HG02678 (cell line): ENCODE data around the gene RITA1.

Experiments used
- ATAC-seq: cut with Tn5 transposase; IDR thresholded peaks from one replicate; pipeline ENCODE4 v1.9.1; 2021; ENCODE audit warnings: mild to moderate bottlenecking, moderate library complexity; ENCODE audit not compliant: unreplicated experiment

The RITA1 gene

GRCh38 chr12:113227686-113228391 is 42.3 kb downstream of the RITA1 start:
- ATAC-seq, result no peak

GRCh38 chr12:113228394-113229028 is 43.0 kb downstream of the RITA1 start:
- no peak for ATAC-seq

GRCh38 chr12:113230315-113231234 is 45.1 kb downstream of the RITA1 start:
- ATAC-seq, result peak; percentile 3

GRCh38 chr12:113231235-113232088 is 45.9 kb downstream of the RITA1 start:
- no peak for ATAC-seq

- no peak for ATAC-seq
These were observed 46.7 kb downstream of the RITA1 start for GRCh38 chr12:113232089-113232839.

- peak; percentile 74 for ATAC-seq
These were observed 47.5 kb downstream of the RITA1 start for GRCh38 chr12:113232840-113233585.

- ATAC-seq, result no peak
These were observed 48.4 kb downstream of the RITA1 start for GRCh38 chr12:113233967-113234366.

- no peak for ATAC-seq
These were observed 49.0 kb downstream of the RITA1 start for GRCh38 chr12:113234483-113234882.

GRCh38 chr12:113235976-113236375 is 50.5 kb downstream of the RITA1 start:
- ATAC-seq, result no peak

GRCh38 chr12:113236539-113237399 is 51.2 kb downstream of the RITA1 start:
- no peak for ATAC-seq

- ATAC-seq, result no peak
These were observed 52.2 kb downstream of the RITA1 start for GRCh38 chr12:113237748-113238147.

- no peak for ATAC-seq
These were observed 52.8 kb downstream of the RITA1 start for GRCh38 chr12:113238309-113238708.

GRCh38 chr12:113239288-113239771 is 53.8 kb downstream of the RITA1 start:
- ATAC-seq, result no peak

GRCh38 chr12:113239811-113240331 is 54.4 kb downstream of the RITA1 start:
- ATAC-seq, result no peak

- no peak for ATAC-seq
These were observed 54.9 kb downstream of the RITA1 start for GRCh38 chr12:113240395-113240794.

- ATAC-seq, result no peak
These were observed 55.9 kb downstream of the RITA1 start for GRCh38 chr12:113241191-113242025.
